Stimulated activated CD4-positive, alpha-beta T cell treated with anti-CD3 and anti-CD28 coated beads, Interleukin-15, amount 100 ng/mL, for 48 hours (primary cell): ENCODE measurements around the gene TRIM64.
"Not testable (repeated sequence)": the region's sequence is repeated elsewhere in the genome, so short reads cannot be mapped to it uniquely, and the experiment has no call there.

Experiments
- DNase-seq, 2 donors: peaks; one replicate each; pipeline ENCODE4 v3.0.0-alpha.2; 2020; ENCODE audit warnings: low read depth in 2 of 2

TRIM64 gene, protein sequence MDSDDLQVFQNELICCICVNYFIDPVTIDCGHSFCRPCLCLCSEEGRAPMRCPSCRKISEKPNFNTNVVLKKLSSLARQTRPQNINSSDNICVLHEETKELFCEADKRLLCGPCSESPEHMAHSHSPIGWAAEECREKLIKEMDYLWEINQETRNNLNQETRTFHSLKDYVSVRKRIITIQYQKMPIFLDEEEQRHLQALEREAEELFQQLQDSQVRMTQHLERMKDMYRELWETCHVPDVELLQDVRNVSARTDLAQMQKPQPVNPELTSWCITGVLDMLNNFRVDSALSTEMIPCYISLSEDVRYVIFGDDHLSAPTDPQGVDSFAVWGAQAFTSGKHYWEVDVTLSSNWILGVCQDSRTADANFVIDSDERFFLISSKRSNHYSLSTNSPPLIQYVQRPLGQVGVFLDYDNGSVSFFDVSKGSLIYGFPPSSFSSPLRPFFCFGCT

GRCh38 chr11:89965737-89966136, at the start of gene TRIM64:
TRIM64 (plus strand) TSS chr11:89966037; CDS start chr11:89968504, 2,467 bp downstream.
- DNase-seq, result not testable (repeated sequence)

DNA sequence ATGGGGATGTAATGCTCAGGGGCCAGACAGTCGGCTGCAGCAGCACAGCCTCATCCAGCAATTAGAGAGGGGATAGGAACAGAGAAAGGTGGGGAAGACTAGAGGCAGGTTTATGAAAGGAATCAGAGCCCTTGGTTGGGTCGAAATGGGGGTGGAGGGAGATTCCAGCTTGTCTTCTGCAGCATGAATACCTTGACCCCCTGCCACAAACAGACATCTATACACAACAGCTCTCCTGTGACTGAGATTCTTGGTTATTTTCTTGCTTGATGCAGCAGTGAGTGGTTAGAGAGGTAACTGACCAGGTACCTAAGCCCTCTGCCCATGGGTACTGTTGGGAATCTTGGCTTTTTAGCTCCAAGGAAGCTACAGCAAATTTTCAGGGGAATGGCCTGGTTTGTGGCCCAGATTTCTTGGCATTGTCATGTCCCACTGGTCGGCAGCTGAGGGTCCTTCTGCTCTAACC, 43.6 kb upstream of the TRIM64 start, which contains the start of gene TRIM49D1:
Gene TRIM49D1, minus strand, starts transcription at position 51 of the 466 bp plus-strand sequence. CDS start 4,535 bp downstream, outside the sequence.
- DNase-seq, result no peak

DNA sequence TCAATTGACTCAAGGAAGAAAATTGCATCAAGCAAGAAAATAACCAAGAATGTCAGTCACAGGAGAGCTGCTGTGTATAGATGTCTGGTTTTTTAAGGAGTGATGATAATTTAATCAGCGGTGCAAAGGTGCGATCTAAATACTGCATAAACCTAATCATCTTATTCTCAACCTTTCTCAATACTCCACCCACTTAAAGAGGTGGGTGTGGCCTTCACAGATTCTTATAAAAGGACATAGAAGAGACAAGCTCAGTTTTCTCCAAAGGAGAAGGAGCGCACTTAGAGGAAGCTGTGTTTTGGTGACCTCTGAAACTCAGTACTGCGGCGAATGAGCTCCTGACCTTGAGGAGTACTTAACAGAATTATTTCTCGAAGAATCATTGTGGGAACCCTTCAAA, 42.1 kb upstream of the TRIM64 start, which contains the start of gene TRIM49D2:
Gene TRIM49D2, plus strand, starts transcription at position 301 of the 400 bp plus-strand sequence. CDS start 2,698 bp downstream, outside the sequence.
- not testable (repeated sequence) for DNase-seq

GRCh38 chr11:89960833-89961232, 5.0 kb upstream of the TRIM64 start:
- DNase-seq, result not testable (repeated sequence)
